ENCODE results near the gene ADAT3. TPM values are rescaled to one million over a fixed set of nuclear protein-coding genes. Genes with fewer than 3 reads are reported as not detected.

ADAT3 gene
- total and polyA plus RNA-seq, 4 experiments from 2014 or later, result 1.4 to 4.9 (median 3.8) TPM

DNA sequence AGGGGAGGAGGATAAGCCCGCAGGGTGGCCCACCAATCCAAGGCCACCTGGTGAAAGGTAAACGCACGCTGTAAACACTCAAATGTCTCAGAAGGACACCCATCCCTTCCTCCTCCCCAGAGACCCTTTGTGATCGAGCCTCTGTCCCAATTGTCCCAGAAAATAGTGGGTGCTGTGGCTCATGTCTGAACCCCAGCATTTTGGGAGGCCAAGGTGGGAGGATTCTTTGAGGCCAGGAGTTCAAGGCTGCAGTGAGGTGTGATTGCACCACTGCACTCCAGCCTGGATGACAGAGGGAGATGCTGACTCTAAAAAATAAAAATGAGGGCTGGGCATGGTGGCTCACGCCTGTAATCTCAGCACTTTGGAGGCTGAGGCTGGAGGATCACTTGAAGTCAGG lies 16.8 kb upstream of the ADAT3 start:
- Histone ChIP-seq H3K27me3 (ENCODE audit: insufficient read depth, low read length) (no peaks in the 10 kb centered on the region), H3K27ac (ENCODE audit: low read depth, low read length) (no peak overlapping the region), H3K4me1 (ENCODE audit: insufficient read depth, low read length) (peaks cover 13% of the 10 kb centered on the region), H3K9me3 (ENCODE audit: control insufficient read depth in 1 of 2, low read length in 2 of 2) (no peaks in the 10 kb centered on the region), H3K36me3 (ENCODE audit: insufficient read depth, low read length) (no peaks in the 10 kb centered on the region), H3K4me3 (ENCODE audit: low read length in 2 of 2) (no peak overlapping the region)
- Mint-ChIP-seq H3K27ac (no peak overlapping the region), H3K27me3 (no peaks in the 10 kb centered on the region), H3K4me1 (peaks cover 6 to 22% (median 17%) of the 10 kb centered on the region in 4 donors), H3K9me3 (no peaks in the 10 kb centered on the region), H3K4me3 (no peak overlapping the region), H3K36me3 (peaks cover 0 to 13% of the 10 kb centered on the region in 2 donors)
- intact Hi-C loops (cut with micrococcal nuclease), result no loop called here
- DNase-seq, result no peak
- ChIA-PET CTCF (ENCODE audit: partially characterized antibody) (no interaction called here), POLR2A (ENCODE audit: partially characterized antibody) (interaction anchor here (7.8 kb wide), 1 partner anchor 10 kb away, joined by 81 read pairs; no protein-coding TSS in a partner anchor)

DNA sequence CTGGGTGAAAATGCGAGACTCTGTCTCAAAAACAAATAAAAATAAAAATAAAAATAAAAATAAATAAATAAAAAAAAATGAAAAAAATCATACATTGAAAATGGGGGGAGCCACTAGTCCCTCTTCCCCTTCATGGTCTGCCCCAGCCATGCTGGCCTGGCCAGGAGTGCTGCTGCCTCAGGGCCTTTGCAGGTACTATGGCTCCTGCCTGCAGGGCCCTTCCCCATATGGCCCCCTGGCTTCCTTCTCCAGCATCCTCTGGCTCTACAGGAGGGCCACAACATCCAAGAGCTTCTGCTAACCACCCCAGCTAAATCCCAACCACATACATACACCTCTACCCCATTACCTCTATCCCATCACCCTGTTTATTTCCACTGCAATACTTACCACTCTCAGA lies 15.3 kb upstream of the ADAT3 start:
- H3K27me3 ChIP-seq (ENCODE audit: insufficient read depth, low read length), result no peaks in the 10 kb centered on the region
- POLR2A ChIA-PET (ENCODE audit: partially characterized antibody), result interaction anchor here (1.3 kb wide), 1 partner anchor 16 kb away, joined by 3 read pairs; no protein-coding TSS in a partner anchor
- no peak overlapping the region for H3K27ac ChIP-seq (ENCODE audit: low read depth, low read length)
- peak overlapping the region in 4 of 7 donors; percentile 32 to 83 (median 62) for H3K27ac Mint-ChIP-seq
- DNase-seq, result no peak
- intact Hi-C loops (cut with micrococcal nuclease), result no loop called here
- CTCF ChIA-PET (ENCODE audit: partially characterized antibody), result interaction anchor here (0.6 kb wide), 1 partner anchor 52 kb away, joined by 4 read pairs; no protein-coding TSS in a partner anchor
- no peaks in the 10 kb centered on the region for H3K9me3 ChIP-seq (ENCODE audit: control insufficient read depth in 1 of 2, low read length in 2 of 2)
- H3K4me3 Mint-ChIP-seq, result no peak overlapping the region
- no peaks in the 10 kb centered on the region for H3K27me3 Mint-ChIP-seq
- no peaks in the 10 kb centered on the region for H3K36me3 ChIP-seq (ENCODE audit: insufficient read depth, low read length)
- peaks cover 11% of the 10 kb centered on the region for H3K4me1 ChIP-seq (ENCODE audit: insufficient read depth, low read length)
- H3K4me3 ChIP-seq (ENCODE audit: low read length in 2 of 2), result no peak overlapping the region
- H3K4me1 Mint-ChIP-seq, result peaks cover 1 to 16% (median 7%) of the 10 kb centered on the region in 4 donors
- no peaks in the 10 kb centered on the region for H3K9me3 Mint-ChIP-seq
- H3K36me3 Mint-ChIP-seq, result no peaks in the 10 kb centered on the region

GRCh38 chr19:1893791-1894190 lies 11.4 kb upstream of the ADAT3 start:
- peak overlapping the region in 5 of 8 donors; percentile 20 to 72 (median 31) for H3K4me3 Mint-ChIP-seq
- H3K4me3 ChIP-seq (ENCODE audit: low read length in 2 of 2), result no peak overlapping the region
- ChIA-PET CTCF (ENCODE audit: partially characterized antibody) (interaction anchor here (1.9 kb wide), 1 partner anchor 8 kb away, joined by 4 read pairs; the partner anchor contains the start of gene ABHD17A), POLR2A (ENCODE audit: partially characterized antibody) (interaction anchor here (1.3 kb wide), 1 partner anchor 12 kb away, joined by 6 read pairs; the partner anchor contains the start of genes ADAT3 and SCAMP4)
- no peak for DNase-seq
- H3K36me3 Mint-ChIP-seq, result no peaks in the 10 kb centered on the region
- no peaks in the 10 kb centered on the region for H3K27me3 ChIP-seq (ENCODE audit: insufficient read depth, low read length)
- no peaks in the 10 kb centered on the region for H3K27me3 Mint-ChIP-seq
- no peaks in the 10 kb centered on the region for H3K36me3 ChIP-seq (ENCODE audit: insufficient read depth, low read length)
- H3K9me3 Mint-ChIP-seq, result no peaks in the 10 kb centered on the region
- peaks cover 13 to 50% (median 23%) of the 10 kb centered on the region in 4 donors for H3K4me1 Mint-ChIP-seq
- no peaks in the 10 kb centered on the region for H3K9me3 ChIP-seq (ENCODE audit: control insufficient read depth in 1 of 2, low read length in 2 of 2)
- H3K4me1 ChIP-seq (ENCODE audit: insufficient read depth, low read length), result peaks cover 40% of the 10 kb centered on the region
- peak overlapping the region in 2 of 7 donors; percentile 62 to 75 for H3K27ac Mint-ChIP-seq
- intact Hi-C loops (cut with micrococcal nuclease), result no loop called here
- H3K27ac ChIP-seq (ENCODE audit: low read depth, low read length), result no peak overlapping the region

GRCh38 chr19:1896508-1896907 lies 8.7 kb upstream of the ADAT3 start:
- ChIA-PET CTCF (ENCODE audit: partially characterized antibody) (interaction anchor here (2.9 to 3.3 kb wide), 2 partner anchors 12 to 32 kb away, joined by 8 to 9 read pairs; partner anchors contain the start of gene ABHD17A), POLR2A (ENCODE audit: partially characterized antibody) (interaction anchor here (0.6 to 5.3 kb wide), 6 partner anchors 10 to 186 kb away, joined by 3 to 81 read pairs (median 9); partner anchors contain the start of genes ABHD17A, ADAT3 and SCAMP4)
- Histone ChIP-seq H3K4me1 (ENCODE audit: insufficient read depth, low read length) (peaks cover 40% of the 10 kb centered on the region), H3K27ac (ENCODE audit: low read depth, low read length) (peak overlapping the region; percentile 9), H3K4me3 (ENCODE audit: low read length in 2 of 2) (no peak overlapping the region), H3K9me3 (ENCODE audit: control insufficient read depth in 1 of 2, low read length in 2 of 2) (no peaks in the 10 kb centered on the region), H3K27me3 (ENCODE audit: insufficient read depth, low read length) (no peaks in the 10 kb centered on the region), H3K36me3 (ENCODE audit: insufficient read depth, low read length) (no peaks in the 10 kb centered on the region)
- H3K36me3 Mint-ChIP-seq, result no peaks in the 10 kb centered on the region
- H3K27me3 Mint-ChIP-seq, result no peaks in the 10 kb centered on the region
- peak overlapping the region in 4 of 7 donors; percentile 42 to 97 (median 75) for H3K27ac Mint-ChIP-seq
- H3K9me3 Mint-ChIP-seq, result no peaks in the 10 kb centered on the region
- peak in 1 of 5 donors; percentile 36 for DNase-seq
- H3K4me3 Mint-ChIP-seq, result peak overlapping the region; percentile 88 to 93 (median 90)
- intact Hi-C loops (cut with micrococcal nuclease), result no loop called here
- peaks cover 10 to 45% (median 22%) of the 10 kb centered on the region in 4 donors for H3K4me1 Mint-ChIP-seq

GRCh38 chr19:1901940-1902404 lies 3.2 kb upstream of the ADAT3 start:
- no peak overlapping the region for H3K27ac Mint-ChIP-seq
- Histone ChIP-seq H3K27ac (ENCODE audit: low read depth, low read length) (no peak overlapping the region), H3K4me1 (ENCODE audit: insufficient read depth, low read length) (peaks cover 27% of the 10 kb centered on the region), H3K4me3 (ENCODE audit: low read length in 2 of 2) (no peak overlapping the region), H3K27me3 (ENCODE audit: insufficient read depth, low read length) (no peaks in the 10 kb centered on the region), H3K9me3 (ENCODE audit: control insufficient read depth in 1 of 2, low read length in 2 of 2) (no peaks in the 10 kb centered on the region), H3K36me3 (ENCODE audit: insufficient read depth, low read length) (no peaks in the 10 kb centered on the region)
- peaks cover 12 to 32% (median 20%) of the 10 kb centered on the region in 4 donors for H3K4me1 Mint-ChIP-seq
- no peaks in the 10 kb centered on the region for H3K27me3 Mint-ChIP-seq
- H3K4me3 Mint-ChIP-seq, result no peak overlapping the region
- H3K36me3 Mint-ChIP-seq, result peaks cover 0 to 2% of the 10 kb centered on the region in 2 donors
- POLR2A ChIA-PET (ENCODE audit: partially characterized antibody), result interaction anchor here (0.9 to 1.3 kb wide), 2 partner anchors 37 to 194 kb away, joined by 3 to 4 read pairs; partner anchors contain the start of gene MOB3A
- intact Hi-C loops (cut with micrococcal nuclease), result no loop called here
- H3K9me3 Mint-ChIP-seq, result no peaks in the 10 kb centered on the region
- CTCF ChIA-PET (ENCODE audit: partially characterized antibody), result interaction anchor here (0.7 to 1.4 kb wide), 3 partner anchors 24 to 75 kb away, joined by 3 to 4 read pairs (median 3); no protein-coding TSS in a partner anchor
- no peak for DNase-seq

DNA sequence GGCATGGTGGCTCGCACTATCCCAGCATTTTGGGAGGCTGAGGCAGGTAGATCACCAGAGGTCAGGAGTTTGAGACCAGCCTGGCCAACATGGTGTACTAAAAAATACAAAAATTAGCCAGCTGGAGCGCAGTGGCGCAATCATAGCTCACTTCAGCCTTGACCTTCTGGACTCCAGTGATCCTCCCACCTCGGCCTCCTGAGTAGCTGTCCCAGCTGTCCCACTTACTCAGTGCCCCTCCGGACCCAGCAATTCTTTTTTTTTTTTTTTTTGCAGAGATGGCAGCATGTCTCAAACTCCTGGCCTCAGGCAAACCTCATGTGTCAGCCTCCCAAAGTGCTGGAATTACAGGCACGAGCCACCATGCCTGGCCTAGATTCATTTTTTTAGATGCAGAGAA lies 2.3 kb upstream of the ADAT3 start:
- no peak overlapping the region for H3K4me3 ChIP-seq (ENCODE audit: low read length in 2 of 2)
- peaks cover 18% of the 10 kb centered on the region for H3K4me1 ChIP-seq (ENCODE audit: insufficient read depth, low read length)
- Mint-ChIP-seq H3K36me3 (peaks cover 0 to 2% of the 10 kb centered on the region in 2 donors), H3K27ac (peak overlapping the region in 2 of 7 donors; percentile 7 to 82), H3K9me3 (no peaks in the 10 kb centered on the region), H3K4me3 (peak overlapping the region in 1 of 8 donors; percentile 20), H3K4me1 (peaks cover 7 to 28% (median 12%) of the 10 kb centered on the region in 4 donors), H3K27me3 (no peaks in the 10 kb centered on the region)
- H3K27me3 ChIP-seq (ENCODE audit: insufficient read depth, low read length), result no peaks in the 10 kb centered on the region
- ChIA-PET POLR2A (ENCODE audit: partially characterized antibody) (interaction anchor here (0.9 kb wide), 1 partner anchor 193 kb away, joined by 4 read pairs; the partner anchor contains the start of gene MOB3A), CTCF (ENCODE audit: partially characterized antibody) (interaction anchor here (0.7 to 1.0 kb wide), 2 partner anchors 74 to 256 kb away, joined by 3 read pairs; no protein-coding TSS in a partner anchor)
- H3K27ac ChIP-seq (ENCODE audit: low read depth, low read length), result no peak overlapping the region
- H3K36me3 ChIP-seq (ENCODE audit: insufficient read depth, low read length), result no peaks in the 10 kb centered on the region
- no peak for DNase-seq
- no peaks in the 10 kb centered on the region for H3K9me3 ChIP-seq (ENCODE audit: control insufficient read depth in 1 of 2, low read length in 2 of 2)
- intact Hi-C loops (cut with micrococcal nuclease), result no loop called here

DNA sequence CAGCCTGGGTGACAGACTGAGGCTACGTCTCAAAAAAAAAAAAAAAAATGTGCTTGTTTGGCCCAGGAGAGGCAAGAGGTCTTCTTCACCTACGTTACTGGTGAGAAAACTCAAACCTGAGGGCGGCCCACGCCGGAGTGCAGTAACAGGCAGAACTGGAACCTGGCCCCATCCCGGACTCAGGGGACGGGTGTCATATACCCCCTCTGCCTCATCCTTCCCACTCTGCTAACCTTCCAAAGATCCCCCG lies 414 bp upstream of the ADAT3 start:
- peaks cover 0 to 2% of the 10 kb centered on the region in 2 donors for H3K36me3 Mint-ChIP-seq
- H3K9me3 Mint-ChIP-seq, result no peaks in the 10 kb centered on the region
- H3K9me3 ChIP-seq (ENCODE audit: control insufficient read depth in 1 of 2, low read length in 2 of 2), result no peaks in the 10 kb centered on the region
- peaks cover 14% of the 10 kb centered on the region for H3K4me1 ChIP-seq (ENCODE audit: insufficient read depth, low read length)
- peaks cover 6 to 41% (median 11%) of the 10 kb centered on the region in 4 donors for H3K4me1 Mint-ChIP-seq
- H3K4me3 Mint-ChIP-seq, result peak overlapping the region in 2 of 8 donors; percentile 76 to 84
- H3K27me3 ChIP-seq (ENCODE audit: insufficient read depth, low read length), result no peaks in the 10 kb centered on the region
- intact Hi-C loops (cut with micrococcal nuclease), result loop anchor here (1.0 kb wide), 7 partner anchors 7 to 56 kb away; partner anchors contain the start of genes ABHD17A and REXO1
- H3K27ac ChIP-seq (ENCODE audit: low read depth, low read length), result peak overlapping the region; percentile 15
- H3K27ac Mint-ChIP-seq, result peak overlapping the region in 5 of 7 donors; percentile 32 to 94 (median 83)
- H3K27me3 Mint-ChIP-seq, result no peaks in the 10 kb centered on the region
- ChIA-PET POLR2A (ENCODE audit: partially characterized antibody) (interaction anchor here (1.3 to 1.5 kb wide), 2 partner anchors 22 to 29 kb away, joined by 3 to 6 read pairs; no protein-coding TSS in a partner anchor), CTCF (ENCODE audit: partially characterized antibody) (interaction anchor here (0.7 to 0.9 kb wide), 2 partner anchors 9 to 40 kb away, joined by 3 to 4 read pairs; no protein-coding TSS in a partner anchor)
- no peaks in the 10 kb centered on the region for H3K36me3 ChIP-seq (ENCODE audit: insufficient read depth, low read length)
- DNase-seq, result no peak
- no peak overlapping the region for H3K4me3 ChIP-seq (ENCODE audit: low read length in 2 of 2)
